IMR-90 (cell line): ENCODE measurements around the gene KRTAP5-9. TPM values are rescaled to one million over a fixed set of nuclear protein-coding genes. Genes with fewer than 3 reads are reported as not detected.

ENCODE experiments used
- ATAC-seq: fragments of 200-7000 bp; cut with Tn5 transposase; 2 replicates; pipeline ENCODE4 v1.9.1; 2020; ENCODE audit warnings: low read depth, mild to moderate bottlenecking, moderate library complexity
- BruUV-seq: library from RNA; stranded (reverse); fragments of 400-500 nt; replicated peaks from 2 replicates; lab custom pipeline; 2021; lab: Mats Ljungman, UMichigan
- CTCF ChIA-PET: fragments of 300-600 bp; formaldehyde crosslinking; extraction: SDS; loops from one replicate; lab custom pipeline; 2021; ENCODE audit warnings: antibody characterized with exemption; lab: Yijun Ruan, JAX
- POLR2A ChIA-PET: fragments of 300-600 bp; sonication (Branson Sonifier 250); formaldehyde crosslinking; loops from one replicate; lab custom pipeline; 2022; ENCODE audit warnings: antibody characterized with exemption; ENCODE audit not compliant: unreplicated experiment; lab: Charles Lee
- DNase-seq: peaks from one replicate; pipeline ENCODE4 v3.0.0; 2013
- H2AFZ ChIP-seq: replicated peaks from 2 replicates; pipeline ENCODE3; 2013; ENCODE audit warnings: low read length, mild to moderate bottlenecking; ENCODE audit not compliant: poor library complexity
- H2AK5ac ChIP-seq: 2 replicates; pipeline ENCODE4 v1.6.1; 2013; ENCODE audit warnings: low read depth, low read length, inconsistent platforms
- H2AK9ac ChIP-seq: replicated peaks from 2 replicates; pipeline ENCODE3; 2013; ENCODE audit warnings: mild to moderate bottlenecking, low read depth, low read length, moderate library complexity; ENCODE audit not compliant: poor library complexity
- H2BK120ac ChIP-seq: 2 replicates; pipeline ENCODE4 v1.6.1; 2013; ENCODE audit warnings: low read depth, low read length, inconsistent platforms
- H2BK15ac ChIP-seq: 3 replicates; pipeline ENCODE4 v1.6.1; 2013; ENCODE audit warnings: low read depth, low read length, inconsistent platforms
- H2BK20ac ChIP-seq: 2 replicates; pipeline ENCODE4 v1.6.1; 2013; ENCODE audit warnings: low read depth, mild to moderate bottlenecking, inconsistent platforms, low read length, moderate library complexity
- H2BK5ac ChIP-seq: 2 replicates; pipeline ENCODE4 v1.6.1; 2013; ENCODE audit warnings: mild to moderate bottlenecking, low read depth, low read length, inconsistent platforms; ENCODE audit not compliant: poor library complexity, severe bottlenecking
- H3K14ac ChIP-seq: replicated peaks from 2 replicates; pipeline ENCODE4 v1.6.1; 2013; ENCODE audit warnings: low read depth, low read length, inconsistent platforms
- H3K18ac ChIP-seq: 2 replicates; pipeline ENCODE4 v1.6.1; 2013; ENCODE audit warnings: low read depth, low read length, control low read depth
- H3K23ac ChIP-seq: 2 replicates; pipeline ENCODE4 v1.6.1; 2013; ENCODE audit warnings: low read depth, low read length, inconsistent platforms
- H3K27ac ChIP-seq: 2 replicates; pipeline ENCODE4 v1.5.1; 2013; ENCODE audit warnings: mild to moderate bottlenecking, control low read depth, low read length; ENCODE audit not compliant: insufficient read depth
- H3K27me3 ChIP-seq: 2 replicates; pipeline ENCODE4 v1.6.1; 2013; ENCODE audit warnings: low read length; ENCODE audit not compliant: control insufficient read depth, insufficient read depth
- H3K36me3 ChIP-seq: 2 replicates; pipeline ENCODE4 v1.6.1; 2013; ENCODE audit warnings: low read length, mixed read lengths; ENCODE audit not compliant: control insufficient read depth, insufficient read depth
- H3K4ac ChIP-seq: 2 replicates; pipeline ENCODE4 v1.6.1; 2013; ENCODE audit warnings: low read depth, low read length, inconsistent platforms
- H3K4me1 ChIP-seq: 2 replicates; pipeline ENCODE4 v1.6.1; 2013; ENCODE audit warnings: low read length, mixed read lengths; ENCODE audit not compliant: control insufficient read depth, insufficient read depth
- H3K4me2 ChIP-seq: 2 replicates; pipeline ENCODE4 v1.6.1; 2013; ENCODE audit warnings: low read depth, mild to moderate bottlenecking, control low read depth, low read length, moderate library complexity
- H3K4me3 ChIP-seq: 2 replicates; pipeline ENCODE4 v1.5.1; 2013; ENCODE audit warnings: low read depth, mild to moderate bottlenecking, control low read depth, low read length, moderate library complexity; ENCODE audit not compliant: insufficient read depth
- H3K56ac ChIP-seq: 2 replicates; pipeline ENCODE4 v1.6.1; 2013; ENCODE audit warnings: low read length, inconsistent platforms; ENCODE audit not compliant: insufficient read depth; ENCODE audit errors: extremely low read depth
- H3K79me1 ChIP-seq, 2 experiments: 2 replicates each; pipeline ENCODE4 v1.6.1; 2013; ENCODE audit warnings: low read length in 2 of 2, inconsistent platforms in 1 of 2, low read depth in 1 of 2
- H3K9ac ChIP-seq: 2 replicates; pipeline ENCODE4 v1.6.1; 2013; ENCODE audit warnings: low read depth, low read length, control low read depth
- H3K9me1 ChIP-seq: 2 replicates; pipeline ENCODE4 v1.6.1; 2013; ENCODE audit warnings: low read length, inconsistent platforms; ENCODE audit not compliant: insufficient read depth
- H3K9me3 ChIP-seq: 2 replicates; pipeline ENCODE4 v1.6.1; 2013; ENCODE audit warnings: low read length; ENCODE audit not compliant: control insufficient read depth, insufficient read depth
- H4K20me1 ChIP-seq: 2 replicates; pipeline ENCODE4 v1.6.1; 2013; ENCODE audit warnings: low read length, inconsistent platforms; ENCODE audit not compliant: insufficient read depth
- H4K5ac ChIP-seq: 2 replicates; pipeline ENCODE4 v1.6.1; 2013; ENCODE audit warnings: mild to moderate bottlenecking, low read depth, low read length, control low read depth
- H4K8ac ChIP-seq, 2 experiments: 2 replicates each; pipeline ENCODE4 v1.6.1; 2013; ENCODE audit warnings: low read depth in 2 of 2, low read length in 2 of 2, control low read depth in 1 of 2, inconsistent platforms in 1 of 2
- H4K91ac ChIP-seq: 2 replicates; pipeline ENCODE4 v1.6.1; 2013; ENCODE audit warnings: low read depth, low read length, inconsistent platforms; ENCODE audit not compliant: insufficient read depth
- BHLHE40 ChIP-seq: fragments of 150-350 bp; IDR thresholded peaks from 2 replicates; pipeline ENCODE4 v1.6.1; 2016; ENCODE audit warnings: mild to moderate bottlenecking, low read depth, low read length
- CEBPB ChIP-seq: IDR thresholded peaks from 2 replicates; pipeline ENCODE4 v1.6.1; 2012; ENCODE audit warnings: low read depth, low read length, improper control_type of control experiment
- CTCF ChIP-seq: conservative IDR thresholded peaks from 2 replicates; pipeline ENCODE4 v1.5.1; 2012; ENCODE audit warnings: mild to moderate bottlenecking, low read depth, low read length, improper control_type of control experiment
- MAFK ChIP-seq: IDR thresholded peaks from 2 replicates; pipeline ENCODE4 v1.6.1; 2012; ENCODE audit warnings: low read depth, low read length, improper control_type of control experiment
- MAZ ChIP-seq: IDR thresholded peaks from 2 replicates; pipeline ENCODE4 v1.6.1; 2012; ENCODE audit warnings: low read depth, mild to moderate bottlenecking, low read length, improper control_type of control experiment, moderate library complexity, borderline replicate concordance
- MXI1 ChIP-seq: IDR thresholded peaks from 2 replicates; pipeline ENCODE4 v1.6.1; 2012; ENCODE audit warnings: low read depth, mild to moderate bottlenecking, low read length, moderate library complexity, borderline replicate concordance
- NFE2L2 ChIP-seq: fragments of 150-350 bp; IDR thresholded peaks from 2 replicates; pipeline ENCODE4 v1.6.1; 2016; ENCODE audit warnings: low read depth, mild to moderate bottlenecking, low read length
- RFX5 ChIP-seq: IDR thresholded peaks from 2 replicates; pipeline ENCODE4 v1.8.0; 2012; ENCODE audit warnings: low read depth, mild to moderate bottlenecking, low read length, moderate library complexity
- WGBS, 2 experiments: methylation state at CpG; one replicate each; pipeline versions ENCODE4 v1.1.5 to v1.1.7; 2013; ENCODE audit warnings: missing lambda C conversion rate in 2 of 2; ENCODE audit not compliant: insufficient read length in 1 of 2; ENCODE audit errors: extremely low coverage in 2 of 2; 5-methylcytosine and 5-hydroxymethylcytosine counted together
- dilution Hi-C: fragments of 300-500 bp; cut with HindIII; formaldehyde crosslinking; loops from one replicate; pipeline ENCODE4 v1.14.3; 2018; ENCODE audit warnings: low sequenced_read_pairs; ENCODE audit not compliant: unreplicated experiment
- in situ Hi-C: fragments of 300-500 bp; cut with MboI; formaldehyde crosslinking; loops from 3 replicates; pipeline ENCODE4 v1.14.3; 2019; ENCODE audit warnings: low sequenced_read_pairs, inconsistent platforms, mixed read lengths
- intact Hi-C: fragments of 100-400 bp; cut with micrococcal nuclease; formaldehyde crosslinking; loops from 2 replicates; pipeline ENCODE4 v1.10.0; 2022
- polyA plus RNA-seq, 3 experiments: library from polyadenylated mRNA; depleted of rRNA; stranded (reverse); fragments of >200 nt; gene quantifications; 2 replicates each; pipeline ENCODE4 v1.2.3, GENCODE V29; 2012; ENCODE audit warnings: low replicate concordance in 1 of 3
- total RNA-seq: library from RNA; depleted of rRNA; stranded (reverse); fragments of >200 nt; gene quantifications from 2 replicates; pipeline ENCODE4 v1.2.3, GENCODE V29; 2012

The KRTAP5-9 gene
- total and polyA plus RNA-seq, 2 of the 4 experiments (the other 2 are of a cell fraction): 0.09 TPM; not detected in 1

GRCh38 chr11:71504531-71504930 is 43.7 kb upstream of the KRTAP5-9 start:
- WGBS, 2 experiments: 67% methylated on average over 3 of the region's 10 CpGs; no CpG with 5 or more reads in 1 of the 2 experiments
- H3K4me2 ChIP-seq: no peak overlapping the region
- intact Hi-C loops: no loop called here

More at GRCh38 chr11:71504531-71504930, 43.7 kb upstream of the KRTAP5-9 start:
- Histone ChIP-seq H3K79me1 (no peaks in the 10 kb centered on the region), H3K9ac (no peak overlapping the region), H3K27me3 (no peaks in the 10 kb centered on the region), H3K4ac (no peak overlapping the region), H3K36me3 (peaks cover 30% of the 10 kb centered on the region), H3K9me3 (no peaks in the 10 kb centered on the region), H3K4me3 (no peak overlapping the region), H3K9me1 (0 out of 2 replicates have a peak, but pooled peaks cover 5% of the 10 kb centered on the region), H3K18ac (no peak overlapping the region), H4K5ac (no peak overlapping the region), H2BK120ac (no peak overlapping the region), H3K14ac (no peak overlapping the region), H3K23ac (no peak overlapping the region), H2BK5ac (no peak overlapping the region), H4K20me1 (no peaks in the 10 kb centered on the region), H2BK15ac (no peak overlapping the region), H3K27ac (no peak overlapping the region), H2AK9ac (peak overlapping the region; percentile 53), H2BK20ac (no peak overlapping the region), H3K4me1 (no peaks in the 10 kb centered on the region), H2AFZ (no peak overlapping the region), H4K8ac (no peak overlapping the region), H4K91ac (no peak overlapping the region), H2AK5ac (no peak overlapping the region), H3K56ac (no peak overlapping the region)
- no peak for DNase-seq
- CTCF ChIA-PET: no interaction called here
- POLR2A ChIA-PET: no interaction called here
- TF ChIP-seq MAZ: no peak
- TF ChIP-seq MXI1: no peak
- no peak for TF ChIP-seq RFX5
- no peak for TF ChIP-seq BHLHE40
- no peak for TF ChIP-seq CTCF
- TF ChIP-seq NFE2L2: no peak
- no peak for TF ChIP-seq CEBPB
- no peak for TF ChIP-seq MAFK
- in situ Hi-C loops: no loop called here
- ATAC-seq: no peak
- dilution Hi-C loops: no loop called here
- BruUV-seq: no TSS peak
